ENCODE measurements around the gene IL36G.

The IL36G gene

GRCh38 chr2:113028112-113028511, 50.3 kb downstream of the IL36G start:
- TF ChIP-seq, protein P1, sequence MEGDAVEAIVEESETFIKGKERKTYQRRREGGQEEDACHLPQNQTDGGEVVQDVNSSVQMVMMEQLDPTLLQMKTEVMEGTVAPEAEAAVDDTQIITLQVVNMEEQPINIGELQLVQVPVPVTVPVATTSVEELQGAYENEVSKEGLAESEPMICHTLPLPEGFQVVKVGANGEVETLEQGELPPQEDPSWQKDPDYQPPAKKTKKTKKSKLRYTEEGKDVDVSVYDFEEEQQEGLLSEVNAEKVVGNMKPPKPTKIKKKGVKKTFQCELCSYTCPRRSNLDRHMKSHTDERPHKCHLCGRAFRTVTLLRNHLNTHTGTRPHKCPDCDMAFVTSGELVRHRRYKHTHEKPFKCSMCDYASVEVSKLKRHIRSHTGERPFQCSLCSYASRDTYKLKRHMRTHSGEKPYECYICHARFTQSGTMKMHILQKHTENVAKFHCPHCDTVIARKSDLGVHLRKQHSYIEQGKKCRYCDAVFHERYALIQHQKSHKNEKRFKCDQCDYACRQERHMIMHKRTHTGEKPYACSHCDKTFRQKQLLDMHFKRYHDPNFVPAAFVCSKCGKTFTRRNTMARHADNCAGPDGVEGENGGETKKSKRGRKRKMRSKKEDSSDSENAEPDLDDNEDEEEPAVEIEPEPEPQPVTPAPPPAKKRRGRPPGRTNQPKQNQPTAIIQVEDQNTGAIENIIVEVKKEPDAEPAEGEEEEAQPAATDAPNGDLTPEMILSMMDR (IDR thresholded peaks at IDR 0.05; ENCODE audit: low read depth, low read length), result no peak
- no peak for DNase-seq
- Histone ChIP-seq H3K9me3 (no peaks in the 10 kb centered on the region), H3K4me1 (no peaks in the 10 kb centered on the region), H3K36me3 (no peaks in the 10 kb centered on the region), H3K27me3 (no peaks in the 10 kb centered on the region), H3K4me3 (ENCODE audit: low read depth, low read length) (no peak overlapping the region)

DNA sequence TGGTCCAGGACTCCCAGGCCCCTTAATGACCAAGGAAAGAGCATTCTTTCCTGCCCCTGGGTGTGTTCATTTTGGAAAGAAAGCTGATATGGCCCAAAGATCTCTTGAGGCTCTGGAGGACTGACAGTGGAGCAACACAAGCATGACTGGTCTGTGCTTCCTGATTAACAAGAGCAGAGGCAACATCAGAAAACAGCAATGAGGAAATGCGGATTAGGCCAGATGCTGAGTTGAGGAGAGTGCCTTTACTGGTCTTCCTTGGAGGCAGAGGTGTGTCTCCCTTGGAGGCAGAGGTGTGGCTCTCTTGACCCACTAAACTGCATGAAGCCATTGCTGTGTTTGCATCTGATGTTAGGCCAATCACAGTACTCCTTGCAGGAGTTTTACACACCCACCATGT, 54.9 kb downstream of the IL36G start:
- Histone ChIP-seq H3K4me1 (no peaks in the 10 kb centered on the region), H3K4me3 (ENCODE audit: low read depth, low read length) (no peak overlapping the region), H3K9me3 (no peaks in the 10 kb centered on the region), H3K27me3 (no peaks in the 10 kb centered on the region), H3K36me3 (no peaks in the 10 kb centered on the region)
- TF ChIP-seq, protein P1 (IDR thresholded peaks at IDR 0.05; ENCODE audit: low read depth, low read length), result no peak
- no peak for DNase-seq

GRCh38 chr2:113034016-113034415, 56.2 kb downstream of the IL36G start:
- no peaks in the 10 kb centered on the region for H3K4me1 ChIP-seq
- no peaks in the 10 kb centered on the region for H3K9me3 ChIP-seq
- no peaks in the 10 kb centered on the region for H3K36me3 ChIP-seq
- TF ChIP-seq, protein P1 (IDR thresholded peaks at IDR 0.05; ENCODE audit: low read depth, low read length), result no peak
- no peak overlapping the region for H3K4me3 ChIP-seq (ENCODE audit: low read depth, low read length)
- no peak for DNase-seq
- no peaks in the 10 kb centered on the region for H3K27me3 ChIP-seq

All from BE2C (cell line).